ENCODE data around the gene SCNN1B. TPM values are rescaled to one million over a fixed set of nuclear protein-coding genes. Genes with fewer than 3 reads are reported as not detected.

Gene SCNN1B
- total RNA-seq, 1 donor from 2014 or later = not detected

DNA sequence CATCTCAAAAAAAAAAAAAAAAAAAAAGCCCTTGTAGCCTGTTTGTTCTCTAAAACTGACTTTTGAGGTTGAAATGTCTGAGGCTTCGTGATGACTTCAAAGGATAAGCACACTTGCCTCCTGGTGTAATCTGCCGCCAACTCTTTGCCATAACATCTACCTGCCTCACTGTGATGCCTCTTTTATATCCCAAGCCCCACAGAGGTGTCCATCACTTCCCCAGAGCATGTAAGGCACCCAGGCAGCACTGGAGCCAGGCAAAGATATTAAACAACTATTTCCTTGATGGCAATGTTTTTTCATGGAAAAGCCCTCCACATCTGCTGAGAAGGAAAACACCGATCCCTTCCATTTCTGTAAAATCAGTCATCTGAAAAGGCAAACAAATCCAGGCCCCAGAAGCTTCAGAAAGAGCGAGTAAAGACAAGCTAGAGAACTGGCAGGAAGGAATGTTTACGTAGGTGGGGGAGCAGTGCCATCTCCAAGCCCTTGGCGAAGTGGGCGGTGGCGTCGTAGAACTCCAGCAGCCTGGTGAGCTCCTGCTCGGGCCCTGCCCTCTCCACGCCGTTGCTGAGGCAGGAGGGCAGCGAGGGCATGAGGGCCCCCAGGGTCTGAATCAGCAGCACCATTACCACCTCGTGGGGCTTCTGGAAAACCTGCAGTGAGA, 122.3 kb downstream of the SCNN1B start:
- no peak overlapping the region for H3K4me3 Mint-ChIP-seq
- peaks cover 20% of the 10 kb centered on the region for H3K36me3 Mint-ChIP-seq (ENCODE audit: low read depth)
- no peaks in the 10 kb centered on the region for H3K9me3 Mint-ChIP-seq
- no peak overlapping the region for H3K27ac Mint-ChIP-seq
- intact Hi-C loops (cut with micrococcal nuclease) = no loop called here
- no peak for DNase-seq (ENCODE audit: low spot score)
- H3K27me3 Mint-ChIP-seq (ENCODE audit: insufficient read depth) = no peaks in the 10 kb centered on the region
- H3K4me1 Mint-ChIP-seq (ENCODE audit: low read depth) = no peaks in the 10 kb centered on the region

DNA sequence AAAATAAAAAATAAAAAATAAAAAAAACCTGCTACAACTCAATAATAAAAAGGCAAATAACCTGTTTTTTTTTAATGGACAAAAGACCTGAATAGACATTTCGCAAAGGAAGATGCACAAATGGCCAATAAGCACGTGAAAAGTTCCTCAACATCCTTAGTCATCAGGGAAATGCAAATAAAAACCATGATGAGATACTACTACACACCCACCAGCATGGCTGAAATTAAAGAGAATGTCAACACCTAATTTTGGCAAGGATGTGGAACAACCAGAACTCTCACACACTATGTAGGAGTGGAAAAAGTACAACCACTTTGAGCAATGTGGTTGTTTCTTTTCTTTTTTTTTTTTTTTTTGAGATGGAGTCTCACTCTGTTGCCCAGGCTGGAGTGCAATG, 126.2 kb downstream of the SCNN1B start:
- DNase-seq (ENCODE audit: low spot score) = no peak
- no peaks in the 10 kb centered on the region for H3K27me3 Mint-ChIP-seq (ENCODE audit: insufficient read depth)
- H3K4me3 Mint-ChIP-seq = no peak overlapping the region
- H3K27ac Mint-ChIP-seq = no peak overlapping the region
- no peaks in the 10 kb centered on the region for H3K4me1 Mint-ChIP-seq (ENCODE audit: low read depth)
- H3K36me3 Mint-ChIP-seq (ENCODE audit: low read depth) = peaks cover 23% of the 10 kb centered on the region
- intact Hi-C loops (cut with micrococcal nuclease) = no loop called here
- no peaks in the 10 kb centered on the region for H3K9me3 Mint-ChIP-seq

Other genes starting within 250 kb of the SCNN1B start
- gene USP31, start 152.8 kb upstream of the SCNN1B start, total RNA-seq = 11.3 and 11.6 TPM in 2 replicates
- gene SCNN1G, start 119.6 kb upstream of the SCNN1B start, total RNA-seq = not detected in 2 replicates
- 23.5 and 24.1 TPM in 2 replicates for gene COG7, start 150.9 kb downstream of the SCNN1B start, total RNA-seq
- 106 and 112 TPM in 2 replicates for gene GGA2, start 208.2 kb downstream of the SCNN1B start, total RNA-seq

Measured in activated T-helper 1 cell treated with anti-CD3 and anti-CD28 coated beads, Interleukin-12 subunit alpha, Interleukin-12 subunit beta, Interleukin-2, Interleukin-4 antibody, amounts not matched to agents 30 ng/mL and 10 ng/mL and 1 ng/mL, durations not matched to agents 14 hours and 24 hours and 36 hours (primary cell).